GM19463 (cell line): Measurements from ENCODE around the gene RNASE9.
"Not testable (repeated sequence)": the region's sequence is repeated elsewhere in the genome, so short reads cannot be mapped to it uniquely, and the experiment has no call there.

ENCODE experiments used
- ATAC-seq: cut with Tn5 transposase; IDR thresholded peaks from one replicate; pipeline ENCODE4 v1.9.1; 2021; ENCODE audit warnings: mild to moderate bottlenecking, moderate library complexity; ENCODE audit not compliant: unreplicated experiment

RNASE9 gene

DNA sequence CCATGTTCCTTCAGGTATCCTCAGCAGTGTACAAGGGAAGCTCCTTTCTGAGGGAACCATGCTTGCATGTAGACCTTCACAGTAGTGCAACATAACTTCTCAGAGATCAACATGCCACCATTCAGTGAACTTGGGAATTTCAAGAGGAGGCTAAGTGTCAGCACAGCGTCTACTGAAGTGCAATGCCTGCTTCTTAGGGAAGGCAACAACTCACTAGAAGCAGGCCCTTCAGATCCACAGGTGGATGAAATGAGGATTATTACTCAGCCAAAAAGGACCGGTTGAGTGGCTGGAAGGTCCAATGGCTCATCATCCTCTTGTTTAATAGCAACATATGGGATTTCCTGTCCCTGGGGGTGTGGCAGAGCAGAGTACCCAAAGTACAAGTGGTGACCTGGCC lies 36.8 kb downstream of the RNASE9 start:
- no peak for ATAC-seq

GRCh38 chr14:20522332-20522731 lies 38.5 kb downstream of the RNASE9 start:
- ATAC-seq = no peak

GRCh38 chr14:20516921-20517320 lies 43.9 kb downstream of the RNASE9 start:
- no peak for ATAC-seq

- no peak for ATAC-seq
Observed at GRCh38 chr14:20515846-20516245, 45.0 kb downstream of the RNASE9 start.

DNA sequence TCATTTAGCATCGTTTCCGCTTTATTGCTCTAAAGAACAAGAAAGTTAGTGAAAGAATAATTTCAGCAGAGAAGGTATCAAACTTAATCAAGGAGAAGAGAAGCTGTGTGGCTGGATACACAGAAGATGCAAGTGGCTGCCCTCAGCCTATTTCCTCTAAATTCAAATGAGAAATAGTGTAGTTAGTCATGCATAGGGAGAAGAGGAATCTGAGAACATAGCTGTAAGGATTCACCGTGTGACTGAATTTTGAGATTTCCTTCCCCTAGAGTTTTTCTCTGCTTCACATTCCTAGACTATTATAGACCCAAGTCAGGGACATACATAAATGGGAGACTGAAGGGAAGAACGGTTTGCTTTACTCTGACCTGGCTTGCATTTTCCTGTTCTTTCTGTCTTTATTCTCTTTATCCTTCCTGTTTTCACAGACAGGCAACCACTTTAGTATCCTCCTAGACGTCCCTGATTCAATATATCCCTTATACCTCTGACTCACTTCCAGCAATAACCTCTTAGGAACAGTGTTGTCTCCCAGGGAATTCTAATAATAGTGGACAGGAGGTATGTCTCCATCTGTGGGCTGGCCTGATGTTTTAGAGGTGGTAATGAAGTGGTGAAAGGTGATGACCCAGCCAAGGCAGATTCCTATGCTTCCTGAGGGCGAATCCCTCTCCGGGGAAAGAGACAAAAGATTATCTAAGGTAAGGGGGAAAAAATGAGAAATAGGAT lies 48.5 kb downstream of the RNASE9 start:
- no peak for ATAC-seq

- no peak for ATAC-seq
Observed at GRCh38 chr14:20508367-20508766, 52.5 kb downstream of the RNASE9 start.

- ATAC-seq = not testable (repeated sequence)
Observed at GRCh38 chr14:20507537-20507936, 53.3 kb downstream of the RNASE9 start.

DNA sequence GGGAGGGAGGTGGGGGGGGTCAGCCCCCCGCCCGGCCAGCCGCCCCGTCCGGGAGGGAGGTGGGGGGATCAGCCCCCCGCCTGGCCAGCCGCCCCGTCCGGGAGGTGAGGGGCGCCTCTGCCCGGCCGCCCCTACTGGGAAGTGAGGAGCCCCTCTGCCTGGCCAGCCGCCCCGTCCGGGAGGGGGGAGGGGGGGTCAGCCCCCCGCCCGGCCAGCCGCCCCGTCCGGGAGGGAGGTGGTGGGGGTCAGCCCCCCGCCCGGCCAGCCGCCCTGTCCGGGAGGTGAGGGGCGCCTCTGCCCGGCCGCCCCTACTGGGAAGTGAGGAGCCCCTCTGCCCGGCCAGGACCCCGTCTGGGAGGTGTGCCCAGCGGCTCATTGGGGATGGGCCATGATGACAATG lies 54.1 kb downstream of the RNASE9 start:
- ATAC-seq = not testable (repeated sequence)

GRCh38 chr14:20506276-20506675 lies 54.6 kb downstream of the RNASE9 start:
- not testable (repeated sequence) for ATAC-seq
